Upper lobe of left lung (tissue), 6 donors: Measurements from ENCODE around the gene ANO6. TPM values are rescaled to one million over a fixed set of nuclear protein-coding genes. Genes with fewer than 3 reads are reported as not detected.

ENCODE experiments used
- ATAC-seq, 2 donors: fragments of 200-7000 bp; cut with Tn5 transposase; one replicate each; pipeline ENCODE4 v1.9.1; 2022; ENCODE audit warnings: mild to moderate bottlenecking in 2 of 2, moderate library complexity in 2 of 2; ENCODE audit not compliant: low FRiP score in 2 of 2
- DNase-seq, 2 donors: peaks; one replicate each; pipeline ENCODE4 v3.0.0-alpha.2; 2019 to 2020
- H3K27ac ChIP-seq, 4 donors: fragments of 200-600 bp; sonication (generic); one replicate each; pipeline ENCODE4 v1.5.1; 2016 to 2019
- H3K27me3 ChIP-seq, 4 donors: fragments of 200-600 bp; sonication (generic); one replicate each; pipeline ENCODE4 v1.5.1; 2017 to 2019
- H3K36me3 ChIP-seq, 4 donors: fragments of 200-600 bp; sonication (generic); one replicate each; pipeline ENCODE4 v1.5.1; 2016 to 2019
- H3K4me1 ChIP-seq, 4 donors: fragments of 200-600 bp; sonication (generic); one replicate each; pipeline ENCODE4 v1.5.1; 2018 to 2019
- H3K4me3 ChIP-seq, 4 donors: fragments of 200-600 bp; sonication (generic); one replicate each; pipeline ENCODE4 v1.5.1; 2017 to 2019; ENCODE audit warnings: mild to moderate bottlenecking in 2 of 4, moderate library complexity in 1 of 4
- H3K9me3 ChIP-seq, 4 donors: fragments of 200-600 bp; sonication (generic); one replicate each; pipeline ENCODE4 v1.5.1; 2018 to 2019
- CTCF ChIP-seq, 6 experiments: fragments of 450-650 bp in 4 of 6; fragments of 200-600 bp in 2 of 6; sonication (generic) in 2 of 6; IDR thresholded peaks; one replicate each; pipeline ENCODE4 v1.5.1; 2016 to 2019; ENCODE audit warnings: antibody characterized with exemption in 6 of 6
- EP300 ChIP-seq, 4 donors: sonication (generic); formaldehyde crosslinking; IDR thresholded peaks; one replicate each; pipeline ENCODE4 v1.5.1; 2017; ENCODE audit warnings: antibody characterized with exemption in 4 of 4, control low read depth in 2 of 4
- POLR2A ChIP-seq, 4 donors: fragments of 450-650 bp; IDR thresholded peaks; one replicate each; pipeline ENCODE4 v1.5.1; 2016 to 2017; ENCODE audit warnings: antibody characterized with exemption in 4 of 4, mild to moderate bottlenecking in 2 of 4
- POLR2AphosphoS5 ChIP-seq, 2 donors: sonication (generic); formaldehyde crosslinking; IDR thresholded peaks; one replicate each; pipeline ENCODE4 v1.5.1; 2017; ENCODE audit warnings: antibody characterized with exemption in 2 of 2
- WGBS, 2 donors: methylation state at CpG; one replicate each; pipeline ENCODE4 v1.1.5; 2017 to 2018; 5-methylcytosine and 5-hydroxymethylcytosine counted together
- total RNA-seq, 6 donors: library from RNA; depleted of rRNA in 4 of 6; stranded (reverse); fragments of >200 nt in 4 of 6; gene quantifications; one replicate each; pipeline versions ENCODE4 v1.1.0 to v1.2.1, GENCODE V29; 2016 to 2021
- donor health status: DM: no; HTN: no; CAD: no; lungs with moderate emphysema.
- donor health status: DM: no; HTN: yes; CAD: no; lungs with severe emphysema.

The ANO6 gene
- total RNA-seq, 6 donors from 2014 or later, result 26.2 to 83.7 (median 57.9) TPM

- H3K27me3 ChIP-seq, result no peaks in the 10 kb centered on the region
- peaks cover 0 to 4% (median 0%) of the 10 kb centered on the region in 4 donors for H3K9me3 ChIP-seq
- peak; percentile 73 to 77 for ATAC-seq
- DNase-seq, result no peak
- TF ChIP-seq EP300 (IDR thresholded peaks at IDR 0.05), result no peak
- TF ChIP-seq CTCF (IDR thresholded peaks at IDR 0.05), result no peak
- no peak for TF ChIP-seq POLR2A (IDR thresholded peaks at IDR 0.05)
- no peak overlapping the region for H3K27ac ChIP-seq
- 84 to 89% methylated on average over 3 of the region's 3 CpGs for WGBS, 2 donors
- peaks cover 0 to 9% (median 0%) of the 10 kb centered on the region in 4 donors for H3K36me3 ChIP-seq
- no peaks in the 10 kb centered on the region for H3K4me1 ChIP-seq
- H3K4me3 ChIP-seq, result no peak overlapping the region
These were observed 220.2 kb downstream of the ANO6 start for GRCh38 chr12:45435945-45436710.

- no peak for DNase-seq
- Histone ChIP-seq H3K9me3 (peaks cover 0 to 8% (median 3%) of the 10 kb centered on the region in 4 donors), H3K4me1 (no peaks in the 10 kb centered on the region), H3K27ac (no peak overlapping the region), H3K36me3 (no peaks in the 10 kb centered on the region), H3K4me3 (no peak overlapping the region), H3K27me3 (no peaks in the 10 kb centered on the region)
- ATAC-seq, result no peak
- 74 to 90% methylated on average over 2 to 4 of the region's 4 CpGs for WGBS, 2 donors
- TF ChIP-seq EP300 (IDR thresholded peaks at IDR 0.05) (no peak), POLR2AphosphoS5 (IDR thresholded peaks at IDR 0.05) (no peak), POLR2A (IDR thresholded peaks at IDR 0.05) (no peak), CTCF (IDR thresholded peaks at IDR 0.05) (no peak)
These were observed 223.1 kb downstream of the ANO6 start for GRCh38 chr12:45439039-45439438.

DNA sequence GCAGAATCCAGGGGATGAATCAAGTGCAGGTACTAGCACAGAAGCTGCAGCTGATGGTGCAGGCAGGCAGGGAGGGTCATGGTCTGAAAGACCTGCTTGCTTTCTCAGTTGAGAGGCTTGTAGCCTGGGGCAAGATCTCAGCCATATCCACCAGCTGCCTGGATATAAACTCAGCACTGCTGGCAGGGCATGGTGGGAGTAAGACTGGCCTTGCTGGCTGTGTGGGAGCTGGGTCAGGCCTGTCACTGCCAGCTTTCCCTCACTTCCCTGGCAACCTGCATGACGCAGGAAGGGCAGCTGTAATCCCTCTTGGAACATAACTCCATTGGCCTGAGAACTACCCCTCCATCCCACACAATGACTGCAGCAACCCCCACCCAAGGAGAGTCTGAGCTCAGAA, 230.1 kb downstream of the ANO6 start:
- Histone ChIP-seq H3K27me3 (no peaks in the 10 kb centered on the region), H3K4me3 (no peak overlapping the region), H3K36me3 (no peaks in the 10 kb centered on the region), H3K27ac (no peak overlapping the region), H3K4me1 (no peaks in the 10 kb centered on the region), H3K9me3 (peaks cover 0 to 11% (median 4%) of the 10 kb centered on the region in 4 donors)
- DNase-seq (no peak), ATAC-seq (no peak)
- WGBS, 2 donors, result 100% methylated on average over 1 of the region's 1 CpG
- TF ChIP-seq POLR2AphosphoS5 (IDR thresholded peaks at IDR 0.05) (no peak), POLR2A (IDR thresholded peaks at IDR 0.05) (no peak), CTCF (IDR thresholded peaks at IDR 0.05) (no peak)

GRCh38 chr12:45458238-45458637, 242.3 kb downstream of the ANO6 start:
- no peak for DNase-seq
- no peak for ATAC-seq
- H3K27me3 ChIP-seq, result no peaks in the 10 kb centered on the region
- no peak overlapping the region for H3K27ac ChIP-seq
- H3K4me1 ChIP-seq, result no peaks in the 10 kb centered on the region
- TF ChIP-seq POLR2AphosphoS5 (IDR thresholded peaks at IDR 0.05), result no peak
- no peak for TF ChIP-seq POLR2A (IDR thresholded peaks at IDR 0.05)
- no peak for TF ChIP-seq EP300 (IDR thresholded peaks at IDR 0.05)
- TF ChIP-seq CTCF (IDR thresholded peaks at IDR 0.05), result no peak
- no peaks in the 10 kb centered on the region for H3K9me3 ChIP-seq
- no peak overlapping the region for H3K4me3 ChIP-seq
- no peaks in the 10 kb centered on the region for H3K36me3 ChIP-seq
- WGBS, 2 donors, result 38 to 47% methylated on average over 1 of the region's 1 CpG
